Loucy (cell line): Measurements from ENCODE around the gene HSF2.

ENCODE experiments used
- EZH2phosphoT487 ChIP-seq: fragments of 200-600 bp; IDR thresholded peaks from 2 replicates; pipeline ENCODE4 v1.6.1; 2018; ENCODE audit warnings: antibody characterized with exemption, mild to moderate bottlenecking, moderate library complexity, borderline replicate concordance
- TF ChIP-seq, protein P1 (sequence below): fragments of 200-600 bp; sonication (generic); conservative IDR thresholded peaks from 2 replicates; pipeline ENCODE4 v1.5.1; 2014; ENCODE audit warnings: mild to moderate bottlenecking, antibody characterized with exemption, low read length

DNA sequence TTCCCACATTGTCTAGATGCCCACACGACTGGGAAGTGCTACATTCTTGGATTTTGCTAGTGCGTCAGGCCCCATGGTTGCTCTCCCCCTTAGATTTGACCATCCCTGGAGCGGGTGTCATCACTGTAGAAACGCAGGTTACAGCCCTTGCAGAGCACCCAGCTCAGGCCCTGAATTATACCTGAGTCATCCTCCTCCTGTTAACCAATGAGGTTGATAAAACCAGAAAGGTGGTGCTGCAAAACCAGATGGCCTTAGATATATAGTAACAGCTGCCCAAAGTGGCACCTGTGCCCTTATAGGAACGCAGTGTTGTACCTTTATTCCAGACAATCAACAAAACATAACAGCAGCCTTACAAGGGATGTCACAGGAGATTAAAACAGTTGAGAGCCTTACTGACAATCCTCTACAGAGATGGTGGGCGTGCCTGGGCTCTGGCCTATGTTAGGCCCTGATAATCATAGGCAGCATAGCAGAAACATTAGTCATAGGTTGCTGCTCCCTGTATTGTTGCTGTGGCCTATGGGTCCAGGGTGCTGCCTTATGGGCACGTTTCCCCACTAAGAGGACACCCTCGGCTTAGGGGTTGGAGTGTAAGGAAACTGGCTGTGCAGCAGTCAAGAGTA is 33.6 kb upstream of the HSF2 start:
- TF ChIP-seq EZH2phosphoT487, result no peak
- TF ChIP-seq, protein P1, sequence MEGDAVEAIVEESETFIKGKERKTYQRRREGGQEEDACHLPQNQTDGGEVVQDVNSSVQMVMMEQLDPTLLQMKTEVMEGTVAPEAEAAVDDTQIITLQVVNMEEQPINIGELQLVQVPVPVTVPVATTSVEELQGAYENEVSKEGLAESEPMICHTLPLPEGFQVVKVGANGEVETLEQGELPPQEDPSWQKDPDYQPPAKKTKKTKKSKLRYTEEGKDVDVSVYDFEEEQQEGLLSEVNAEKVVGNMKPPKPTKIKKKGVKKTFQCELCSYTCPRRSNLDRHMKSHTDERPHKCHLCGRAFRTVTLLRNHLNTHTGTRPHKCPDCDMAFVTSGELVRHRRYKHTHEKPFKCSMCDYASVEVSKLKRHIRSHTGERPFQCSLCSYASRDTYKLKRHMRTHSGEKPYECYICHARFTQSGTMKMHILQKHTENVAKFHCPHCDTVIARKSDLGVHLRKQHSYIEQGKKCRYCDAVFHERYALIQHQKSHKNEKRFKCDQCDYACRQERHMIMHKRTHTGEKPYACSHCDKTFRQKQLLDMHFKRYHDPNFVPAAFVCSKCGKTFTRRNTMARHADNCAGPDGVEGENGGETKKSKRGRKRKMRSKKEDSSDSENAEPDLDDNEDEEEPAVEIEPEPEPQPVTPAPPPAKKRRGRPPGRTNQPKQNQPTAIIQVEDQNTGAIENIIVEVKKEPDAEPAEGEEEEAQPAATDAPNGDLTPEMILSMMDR, result no peak
